Hepatocyte (in vitro differentiated cells): ENCODE measurements around the gene KIAA1755.

Experiments used
- CTCF ChIP-seq: fragments of 200-600 bp; sonication (generic); IDR thresholded peaks from 2 replicates; pipeline ENCODE4 v1.5.1; 2016; ENCODE audit warnings: antibody characterized with exemption, mild to moderate bottlenecking; ENCODE audit not compliant: poor library complexity
- EZH2 ChIP-seq: fragments of 200-600 bp; sonication (generic); IDR thresholded peaks from 2 replicates; pipeline ENCODE4 v1.6.1; 2016; ENCODE audit warnings: antibody characterized with exemption, mild to moderate bottlenecking, borderline replicate concordance

GRCh38 chr20:38237381-38237780, 23.2 kb downstream of the KIAA1755 start:
- no peak for TF ChIP-seq CTCF
- no peak for TF ChIP-seq EZH2
